PC-3 (cell line): ENCODE results near the gene DMTF1. TPM values are rescaled to one million over a fixed set of nuclear protein-coding genes. Genes with fewer than 3 reads are reported as not detected.
A peak's percentile ranks its signal among the peaks of the same experiment; 100 is the strongest.

Experiments
- ATAC-seq: fragments of 200-7000 bp; cut with Tn5 transposase; 2 replicates; pipeline ENCODE4 v1.9.1; 2020; ENCODE audit warnings: mild to moderate bottlenecking, moderate library complexity
- Bru-seq: library from RNA; stranded (reverse); fragments of 400-500 nt; gene quantifications from one replicate; lab custom pipeline; 2021; lab: Mats Ljungman, UMichigan
- BruChase-seq, 2 experiments: library from RNA; stranded (reverse); fragments of 400-500 nt; gene quantifications; one replicate each; lab custom pipeline; 2021; lab: Mats Ljungman, UMichigan
- BruUV-seq: library from RNA; stranded (reverse); fragments of 400-500 nt; replicated peaks from 2 replicates; lab custom pipeline; 2021; lab: Mats Ljungman, UMichigan
- CTCF ChIA-PET: fragments of 300-600 bp; sonication (Branson Sonifier 250); formaldehyde crosslinking; loops from one replicate; lab custom pipeline; 2022; ENCODE audit warnings: antibody characterized with exemption; lab: Charles Lee
- POLR2A ChIA-PET: fragments of 300-600 bp; sonication (Branson Sonifier 250); formaldehyde crosslinking; loops from one replicate; lab custom pipeline; 2022; ENCODE audit warnings: antibody characterized with exemption; ENCODE audit not compliant: unreplicated experiment; lab: Charles Lee
- DNase-seq: peaks from one replicate; pipeline ENCODE4 v3.0.0-alpha.2; 2015
- H2AFZ ChIP-seq: fragments of 300-600 bp; sonication (generic); 2 replicates; pipeline ENCODE4 v1.6.0; 2016; ENCODE audit warnings: antibody characterized with exemption, low read length
- H3F3A ChIP-seq: fragments of 300-600 bp; sonication (generic); one replicate; pipeline ENCODE4 v1.6.0; 2017; ENCODE audit warnings: antibody characterized with exemption, low read length, control low read depth, mild to moderate bottlenecking; ENCODE audit not compliant: unreplicated experiment
- H3K27ac ChIP-seq: fragments of 300-600 bp; sonication (generic); 2 replicates; pipeline ENCODE4 v1.5.1; 2016; ENCODE audit warnings: mild to moderate bottlenecking, low read length
- H3K27me3 ChIP-seq: fragments of 300-600 bp; sonication (generic); 2 replicates; pipeline ENCODE4 v1.6.1; 2016; ENCODE audit warnings: low read length, mixed read lengths
- H3K36me3 ChIP-seq: fragments of 300-600 bp; sonication (generic); 2 replicates; pipeline ENCODE4 v1.6.1; 2016; ENCODE audit warnings: low read depth, mixed run types, low read length, mixed read lengths
- H3K4me1 ChIP-seq: fragments of 300-600 bp; sonication (generic); 2 replicates; pipeline ENCODE4 v1.5.1; 2016; ENCODE audit warnings: low read length; ENCODE audit not compliant: insufficient read depth
- H3K4me2 ChIP-seq: fragments of 300-600 bp; sonication (generic); 2 replicates; pipeline ENCODE4 v1.6.0; 2016; ENCODE audit warnings: low read length
- H3K4me3 ChIP-seq: fragments of 300-600 bp; sonication (generic); 2 replicates; pipeline ENCODE4 v1.5.1; 2016; ENCODE audit warnings: mild to moderate bottlenecking, low read length, mixed read lengths
- H3K79me2 ChIP-seq: fragments of 300-600 bp; sonication (generic); 2 replicates; pipeline ENCODE4 v1.6.1; 2017; ENCODE audit warnings: low read length, mixed read lengths
- H3K9ac ChIP-seq: fragments of 300-600 bp; sonication (generic); 2 replicates; pipeline ENCODE4 v1.6.0; 2016; ENCODE audit warnings: mild to moderate bottlenecking, low read length
- H3K9me2 ChIP-seq: fragments of 300-600 bp; sonication (generic); replicated peaks from 2 replicates; pipeline ENCODE4 v1.6.1; 2016; ENCODE audit warnings: mixed run types, low read length, mixed read lengths
- H3K9me3 ChIP-seq: fragments of 300-600 bp; sonication (generic); 2 replicates; pipeline ENCODE4 v1.6.1; 2016; ENCODE audit warnings: low read length, mixed read lengths
- H4K20me1 ChIP-seq: fragments of 300-600 bp; sonication (generic); 2 replicates; pipeline ENCODE4 v1.6.1; 2016; ENCODE audit warnings: low read length, mixed read lengths
- EZH2 ChIP-seq: fragments of 300-600 bp; sonication (generic); IDR thresholded peaks from one replicate; pipeline ENCODE4 v1.6.1; 2017; ENCODE audit warnings: antibody characterized with exemption, mild to moderate bottlenecking, low read length; ENCODE audit not compliant: unreplicated experiment
- EZH2phosphoT487 ChIP-seq: fragments of 300-600 bp; sonication (generic); IDR thresholded peaks from 2 replicates; pipeline ENCODE4 v1.6.1; 2018; ENCODE audit warnings: mild to moderate bottlenecking, antibody characterized with exemption, low read length, borderline replicate concordance
- intact Hi-C: fragments of 100-400 bp; cut with micrococcal nuclease; formaldehyde crosslinking; loops from 2 replicates; pipeline ENCODE4 v1.9.0; 2023
- long read RNA-seq: library from polyadenylated mRNA; unstranded; transcript quantifications from one replicate; pipeline ENCODE4 v2.0.0, GENCODE V29; 2021; ENCODE audit not compliant: unreplicated experiment
- total RNA-seq: library from RNA; depleted of rRNA; stranded (reverse); fragments of >200 nt; gene quantifications from 2 replicates; pipeline ENCODE4 v1.2.3, GENCODE V29; 2014; rRNA removed
- TF ChIP-seq, protein P1 (sequence below): fragments of 300-600 bp; sonication (generic); conservative IDR thresholded peaks from 2 replicates; pipeline ENCODE4 v1.5.1; 2017; ENCODE audit warnings: antibody characterized with exemption, low read depth, mild to moderate bottlenecking, low read length

Gene DMTF1, protein sequence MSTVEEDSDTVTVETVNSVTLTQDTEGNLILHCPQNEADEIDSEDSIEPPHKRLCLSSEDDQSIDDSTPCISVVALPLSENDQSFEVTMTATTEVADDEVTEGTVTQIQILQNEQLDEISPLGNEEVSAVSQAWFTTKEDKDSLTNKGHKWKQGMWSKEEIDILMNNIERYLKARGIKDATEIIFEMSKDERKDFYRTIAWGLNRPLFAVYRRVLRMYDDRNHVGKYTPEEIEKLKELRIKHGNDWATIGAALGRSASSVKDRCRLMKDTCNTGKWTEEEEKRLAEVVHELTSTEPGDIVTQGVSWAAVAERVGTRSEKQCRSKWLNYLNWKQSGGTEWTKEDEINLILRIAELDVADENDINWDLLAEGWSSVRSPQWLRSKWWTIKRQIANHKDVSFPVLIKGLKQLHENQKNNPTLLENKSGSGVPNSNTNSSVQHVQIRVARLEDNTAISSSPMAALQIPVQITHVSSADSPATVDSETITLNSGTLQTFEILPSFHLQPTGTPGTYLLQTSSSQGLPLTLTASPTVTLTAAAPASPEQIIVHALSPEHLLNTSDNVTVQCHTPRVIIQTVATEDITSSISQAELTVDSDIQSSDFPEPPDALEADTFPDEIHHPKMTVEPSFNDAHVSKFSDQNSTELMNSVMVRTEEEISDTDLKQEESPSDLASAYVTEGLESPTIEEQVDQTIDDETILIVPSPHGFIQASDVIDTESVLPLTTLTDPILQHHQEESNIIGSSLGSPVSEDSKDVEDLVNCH
- total RNA-seq (43.6 and 48.8 TPM in 2 replicates), Bru-seq, nascent RNA (percentile 94 among the genes with signal in this experiment), BruChase-seq, experiment 1, labeled RNA remaining after a 6-hour chase (percentile 82 among the genes with signal in this experiment), BruChase-seq, experiment 2, labeled RNA remaining after a 2-hour chase (percentile 94 among the genes with signal in this experiment)
- long read RNA-seq, transcript DMTF1-201 (18 exons, 3,801 nt) = major isoform, 8 of 24 reads
- long read RNA-seq, partial matches to known transcripts = 3 of 24 reads
- long read RNA-seq, other reads (novel, unspliced or antisense) = 11 of 24 reads

DNA sequence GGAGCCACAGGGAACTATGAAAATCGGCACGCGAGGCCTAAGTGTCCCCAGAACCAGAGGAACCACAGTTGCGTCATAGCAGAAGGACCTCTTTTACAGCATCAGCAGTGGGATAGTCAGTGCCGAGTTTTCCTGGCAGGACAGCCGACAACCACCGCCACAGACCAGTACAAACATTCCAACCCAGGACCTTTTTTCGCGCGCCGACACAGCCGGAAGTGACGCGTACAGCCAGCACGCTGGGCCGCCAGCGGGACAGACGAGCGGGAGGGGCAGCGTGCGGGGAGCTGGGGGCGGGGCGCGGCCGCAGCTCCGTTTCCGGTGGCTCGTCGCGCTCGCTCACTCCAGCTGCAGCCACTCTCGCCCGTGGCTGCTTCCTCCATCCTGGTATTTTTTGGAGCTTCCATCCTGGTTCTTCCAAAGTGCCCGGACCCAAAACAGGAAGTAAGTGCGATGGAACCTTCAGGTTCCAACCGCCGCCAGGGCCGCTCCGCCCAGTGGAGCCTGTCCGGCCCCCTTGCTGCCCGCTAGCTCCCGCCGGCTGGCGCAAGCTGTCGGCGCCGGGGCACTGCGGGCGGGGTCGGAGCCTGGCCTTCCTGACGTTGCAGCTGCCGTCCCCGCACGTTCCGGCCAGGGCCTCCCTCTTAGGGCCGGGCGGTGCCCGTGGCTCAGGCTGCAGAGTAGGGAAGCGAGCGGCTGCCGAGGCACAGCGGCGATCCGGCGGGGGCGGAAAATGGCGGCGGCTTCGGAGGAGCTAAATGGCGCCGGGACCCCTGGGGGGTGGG, at the start of gene DMTF1:
TSS of gene DMTF1 (plus strand) at position 342 of the 785 bp plus-strand sequence. CDS start 12,489 bp downstream, outside the sequence.
- ATAC-seq (peak; percentile 81), DNase-seq (peak; percentile 91)
- no TSS peak for BruUV-seq
- H3K9me3 ChIP-seq = no peaks in the 10 kb centered on the region
- H2AFZ ChIP-seq = peak within 1 kb of the TSS; percentile 90
- no peak for TF ChIP-seq EZH2
- TF ChIP-seq EZH2phosphoT487 = no peak
- TF ChIP-seq, protein P1, sequence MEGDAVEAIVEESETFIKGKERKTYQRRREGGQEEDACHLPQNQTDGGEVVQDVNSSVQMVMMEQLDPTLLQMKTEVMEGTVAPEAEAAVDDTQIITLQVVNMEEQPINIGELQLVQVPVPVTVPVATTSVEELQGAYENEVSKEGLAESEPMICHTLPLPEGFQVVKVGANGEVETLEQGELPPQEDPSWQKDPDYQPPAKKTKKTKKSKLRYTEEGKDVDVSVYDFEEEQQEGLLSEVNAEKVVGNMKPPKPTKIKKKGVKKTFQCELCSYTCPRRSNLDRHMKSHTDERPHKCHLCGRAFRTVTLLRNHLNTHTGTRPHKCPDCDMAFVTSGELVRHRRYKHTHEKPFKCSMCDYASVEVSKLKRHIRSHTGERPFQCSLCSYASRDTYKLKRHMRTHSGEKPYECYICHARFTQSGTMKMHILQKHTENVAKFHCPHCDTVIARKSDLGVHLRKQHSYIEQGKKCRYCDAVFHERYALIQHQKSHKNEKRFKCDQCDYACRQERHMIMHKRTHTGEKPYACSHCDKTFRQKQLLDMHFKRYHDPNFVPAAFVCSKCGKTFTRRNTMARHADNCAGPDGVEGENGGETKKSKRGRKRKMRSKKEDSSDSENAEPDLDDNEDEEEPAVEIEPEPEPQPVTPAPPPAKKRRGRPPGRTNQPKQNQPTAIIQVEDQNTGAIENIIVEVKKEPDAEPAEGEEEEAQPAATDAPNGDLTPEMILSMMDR = no peak
- peak within 1 kb of the TSS; percentile 88 for H3K4me2 ChIP-seq
- H3K79me2 ChIP-seq = peaks cover 47% of the 10 kb centered on the region
- intact Hi-C loops = loop anchor here (1.0 to 5.0 kb wide), 2 partner anchors 85 to 220 kb away; no protein-coding TSS in a partner anchor
- no peaks in the 10 kb centered on the region for H3F3A ChIP-seq
- no peaks in the 10 kb centered on the region for H3K9me2 ChIP-seq
- H3K36me3 ChIP-seq = no peaks in the 10 kb centered on the region
- H3K9ac ChIP-seq = peak within 1 kb of the TSS; percentile 95
- peak within 1 kb of the TSS; percentile 91 for H3K27ac ChIP-seq
- peaks cover 34% of the 10 kb centered on the region for H3K4me1 ChIP-seq
- POLR2A ChIA-PET = interaction anchor here (0.5 to 1.0 kb wide), 8 partner anchors 21 to 670 kb away, joined by 3 to 13 read pairs (median 4); partner anchors contain the start of gene ELAPOR2
- no peaks in the 10 kb centered on the region for H3K27me3 ChIP-seq
- H4K20me1 ChIP-seq = peaks cover 41% of the 10 kb centered on the region
- H3K4me3 ChIP-seq = peak within 1 kb of the TSS; percentile 97
- CTCF ChIA-PET = interaction anchor here (0.6 to 0.7 kb wide), 4 partner anchors 67 to 510 kb away, joined by 3 to 4 read pairs (median 3); partner anchors contain the start of gene ELAPOR2

DNA sequence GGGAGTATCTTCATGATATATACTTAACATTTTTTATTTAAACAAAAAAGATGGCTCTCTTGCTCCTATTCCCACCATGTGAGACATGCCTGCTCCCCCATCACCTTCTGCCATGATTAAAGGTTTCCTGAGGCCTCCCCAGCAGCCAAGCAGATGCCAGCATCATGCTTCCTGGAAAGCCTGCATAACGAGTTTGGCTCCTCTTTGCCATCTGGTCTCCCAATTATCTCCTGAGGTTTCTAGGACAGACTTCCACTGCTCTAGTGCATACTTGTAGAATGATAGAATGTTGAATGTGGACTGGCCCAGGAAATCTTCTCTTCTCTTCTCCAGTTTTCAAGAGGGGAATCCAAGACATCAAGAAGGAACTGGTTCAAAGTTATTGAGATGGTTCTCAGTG, 46.9 kb upstream of the DMTF1 start:
- H2AFZ ChIP-seq = no peak overlapping the region

More for the DNA sequence above, 46.9 kb upstream of the DMTF1 start:
- ChIA-PET POLR2A (no interaction called here), CTCF (no interaction called here)
- Histone ChIP-seq H3K4me1 (peaks cover 8% of the 10 kb centered on the region), H3K9me3 (no peaks in the 10 kb centered on the region), H3K27ac (no peak overlapping the region), H3K79me2 (no peaks in the 10 kb centered on the region), H3K4me2 (no peak overlapping the region), H3K9ac (no peak overlapping the region), H3K27me3 (no peaks in the 10 kb centered on the region), H3F3A (no peaks in the 10 kb centered on the region), H3K36me3 (no peaks in the 10 kb centered on the region), H3K9me2 (no peaks in the 10 kb centered on the region), H3K4me3 (no peak overlapping the region), H4K20me1 (no peaks in the 10 kb centered on the region)
- DNase-seq (no peak), ATAC-seq (no peak)
- TF ChIP-seq EZH2 = no peak
- TF ChIP-seq, protein P1 = no peak
- no peak for TF ChIP-seq EZH2phosphoT487
- intact Hi-C loops = no loop called here
- no TSS peak for BruUV-seq
